Neural progenitor cell (in vitro differentiated cells): ENCODE results near the gene IMPDH1. TPM values are rescaled to one million over a fixed set of nuclear protein-coding genes. Genes with fewer than 3 reads are reported as not detected.

Experiments
- DNase-seq: peaks from one replicate; pipeline ENCODE4 v3.0.0-alpha.2; 2016; ENCODE audit warnings: low spot score
- H2AFZ ChIP-seq: fragments of 200-600 bp; sonication (generic); replicated peaks from 2 replicates; pipeline ENCODE4 v1.6.1; 2016; ENCODE audit warnings: antibody characterized with exemption
- H3F3A ChIP-seq: fragments of 200-600 bp; sonication (generic); 2 replicates; pipeline ENCODE4 v1.6.1; 2016; ENCODE audit warnings: antibody characterized with exemption, low read depth
- H3K27ac ChIP-seq: fragments of 200-600 bp; sonication (generic); 2 replicates; pipeline ENCODE4 v1.5.1; 2016; ENCODE audit warnings: mild to moderate bottlenecking
- H3K27me3 ChIP-seq: fragments of 200-600 bp; sonication (generic); 2 replicates; pipeline ENCODE4 v1.6.1; 2016; ENCODE audit warnings: mild to moderate bottlenecking, moderate library complexity
- H3K36me3 ChIP-seq: fragments of 200-600 bp; sonication (generic); 2 replicates; pipeline ENCODE4 v1.5.1; 2016
- H3K4me1 ChIP-seq: fragments of 200-600 bp; sonication (generic); 2 replicates; pipeline ENCODE4 v1.6.1; 2016; ENCODE audit warnings: mixed run types
- H3K4me2 ChIP-seq: fragments of 200-600 bp; sonication (generic); 2 replicates; pipeline ENCODE4 v1.6.1; 2016
- H3K4me3 ChIP-seq: fragments of 200-600 bp; sonication (generic); 2 replicates; pipeline ENCODE4 v1.5.1; 2016
- H3K79me2 ChIP-seq: fragments of 200-600 bp; sonication (generic); 2 replicates; pipeline ENCODE4 v1.6.1; 2016; ENCODE audit warnings: low read depth
- H3K9ac ChIP-seq: fragments of 200-600 bp; sonication (generic); 2 replicates; pipeline ENCODE4 v1.6.1; 2016
- H3K9me3 ChIP-seq: fragments of 200-600 bp; sonication (generic); 2 replicates; pipeline ENCODE4 v1.5.1; 2016; ENCODE audit warnings: low read depth
- H4K20me1 ChIP-seq: fragments of 200-600 bp; sonication (generic); 2 replicates; pipeline ENCODE4 v1.6.1; 2016; ENCODE audit warnings: low read depth
- H3K27ac Mint-ChIP-seq: 3 replicates; pipeline ENCODE4 v1.8.0; 2021; ENCODE audit warnings: mixed read lengths
- H3K27me3 Mint-ChIP-seq: 2 replicates; pipeline ENCODE4 v1.8.0; 2022; ENCODE audit warnings: low read depth, mild to moderate bottlenecking, inconsistent platforms, moderate library complexity, mixed read lengths; ENCODE audit not compliant: insufficient read depth
- H3K36me3 Mint-ChIP-seq: 3 replicates; pipeline ENCODE4 v1.8.0; 2021; ENCODE audit warnings: mixed read lengths
- H3K4me1 Mint-ChIP-seq: 3 replicates; pipeline ENCODE4 v1.8.0; 2021; ENCODE audit warnings: mixed read lengths
- H3K4me3 Mint-ChIP-seq: 3 replicates; pipeline ENCODE4 v1.8.0; 2021; ENCODE audit warnings: mild to moderate bottlenecking, moderate library complexity, mixed read lengths
- H3K9me3 Mint-ChIP-seq: 3 replicates; pipeline ENCODE4 v1.8.0; 2020; ENCODE audit warnings: mixed read lengths
- CTCF ChIP-seq: fragments of 200-600 bp; sonication (generic); IDR thresholded peaks from 2 replicates; pipeline ENCODE4 v1.5.1; 2017; ENCODE audit warnings: antibody characterized with exemption, mild to moderate bottlenecking
- EZH2 ChIP-seq: fragments of 200-600 bp; sonication (generic); IDR thresholded peaks from 2 replicates; pipeline ENCODE4 v1.6.1; 2017; ENCODE audit warnings: antibody characterized with exemption, mild to moderate bottlenecking, moderate library complexity
- EZH2phosphoT487 ChIP-seq: fragments of 200-600 bp; sonication (generic); IDR thresholded peaks from 2 replicates; pipeline ENCODE4 v1.6.1; 2017; ENCODE audit warnings: antibody characterized with exemption
- total RNA-seq: library from RNA; depleted of rRNA; stranded (reverse); fragments of >200 nt; gene quantifications from 2 replicates; pipeline ENCODE4 v1.2.3, GENCODE V29; 2015; ENCODE audit warnings: low replicate concordance

Gene IMPDH1
- total RNA-seq, 1 donor from 2014 or later = 17.0 TPM

- peaks cover 2% of the 10 kb centered on the region for H3K36me3 Mint-ChIP-seq
- H3K27ac ChIP-seq = no peak overlapping the region
- H3K27me3 ChIP-seq = peaks cover 93% of the 10 kb centered on the region
Measured at GRCh38 chr7:128359939-128360338, 49.8 kb downstream of the IMPDH1 start.

GRCh38 chr7:128359336-128359735 is 50.4 kb downstream of the IMPDH1 start:
- H3K79me2 ChIP-seq = no peaks in the 10 kb centered on the region

More at GRCh38 chr7:128359939-128360338, 49.8 kb downstream of the IMPDH1 start:
- no peak for TF ChIP-seq EZH2
- no peak for TF ChIP-seq CTCF
- no peak for TF ChIP-seq EZH2phosphoT487
- no peaks in the 10 kb centered on the region for H3K79me2 ChIP-seq
- H3K4me2 ChIP-seq = peak overlapping the region; percentile 97
- peaks cover 7% of the 10 kb centered on the region for H3K4me1 ChIP-seq
- no peaks in the 10 kb centered on the region for H3K9me3 Mint-ChIP-seq
- H4K20me1 ChIP-seq = no peaks in the 10 kb centered on the region
- peak overlapping the region; percentile 67 for H3K4me3 ChIP-seq
- no peaks in the 10 kb centered on the region for H3K36me3 ChIP-seq
- H3K27me3 Mint-ChIP-seq = peaks cover 51% of the 10 kb centered on the region
- H3K4me3 Mint-ChIP-seq = peak overlapping the region; percentile 71
- no peak for DNase-seq
- no peak overlapping the region for H3K27ac Mint-ChIP-seq
- H3F3A ChIP-seq = peaks cover 13% of the 10 kb centered on the region
- no peaks in the 10 kb centered on the region for H3K9me3 ChIP-seq
- H2AFZ ChIP-seq = no peak overlapping the region
- H3K4me1 Mint-ChIP-seq = peaks cover 36% of the 10 kb centered on the region
- no peak overlapping the region for H3K9ac ChIP-seq

GRCh38 chr7:128358233-128358632 is 51.5 kb downstream of the IMPDH1 start:
- no peak overlapping the region for H3K9ac ChIP-seq
- no peaks in the 10 kb centered on the region for H3K79me2 ChIP-seq
- peaks cover 9% of the 10 kb centered on the region for H3F3A ChIP-seq
- peaks cover 43% of the 10 kb centered on the region for H3K27me3 Mint-ChIP-seq
- H3K27ac ChIP-seq = no peak overlapping the region
- no peak overlapping the region for H3K4me2 ChIP-seq
- no peak overlapping the region for H3K4me3 ChIP-seq
- peaks cover 7% of the 10 kb centered on the region for H3K4me1 ChIP-seq
- H3K4me1 Mint-ChIP-seq = peaks cover 39% of the 10 kb centered on the region
- H4K20me1 ChIP-seq = no peaks in the 10 kb centered on the region
- H3K27ac Mint-ChIP-seq = no peak overlapping the region
- peak overlapping the region; percentile 55 for H3K4me3 Mint-ChIP-seq
- H2AFZ ChIP-seq = no peak overlapping the region
- no peaks in the 10 kb centered on the region for H3K9me3 ChIP-seq
- no peak for DNase-seq
- peaks cover 93% of the 10 kb centered on the region for H3K27me3 ChIP-seq
- no peaks in the 10 kb centered on the region for H3K9me3 Mint-ChIP-seq
- peaks cover 2% of the 10 kb centered on the region for H3K36me3 Mint-ChIP-seq
- TF ChIP-seq CTCF = no peak
- no peak for TF ChIP-seq EZH2
- no peak for TF ChIP-seq EZH2phosphoT487
- H3K36me3 ChIP-seq = no peaks in the 10 kb centered on the region

More at GRCh38 chr7:128359336-128359735, 50.4 kb downstream of the IMPDH1 start:
- TF ChIP-seq EZH2 (no peak), EZH2phosphoT487 (no peak), CTCF (no peak)
- H3K27me3 ChIP-seq = peaks cover 93% of the 10 kb centered on the region
- H3K9me3 ChIP-seq = no peaks in the 10 kb centered on the region
- H3K4me2 ChIP-seq = no peak overlapping the region
- H2AFZ ChIP-seq = no peak overlapping the region
- H3K36me3 ChIP-seq = no peaks in the 10 kb centered on the region
- no peak overlapping the region for H3K9ac ChIP-seq
- no peaks in the 10 kb centered on the region for H4K20me1 ChIP-seq
- DNase-seq = no peak
- no peak overlapping the region for H3K27ac ChIP-seq
- H3K27me3 Mint-ChIP-seq = peaks cover 48% of the 10 kb centered on the region
- H3K4me3 Mint-ChIP-seq = peak overlapping the region; percentile 33
- peaks cover 7% of the 10 kb centered on the region for H3K4me1 ChIP-seq
- H3K4me3 ChIP-seq = no peak overlapping the region
- no peak overlapping the region for H3K27ac Mint-ChIP-seq
- peaks cover 2% of the 10 kb centered on the region for H3K36me3 Mint-ChIP-seq
- peaks cover 36% of the 10 kb centered on the region for H3K4me1 Mint-ChIP-seq
- H3K9me3 Mint-ChIP-seq = no peaks in the 10 kb centered on the region
- H3F3A ChIP-seq = peaks cover 13% of the 10 kb centered on the region
